Measurements from ENCODE around the gene KSR2. TPM values are rescaled to one million over a fixed set of nuclear protein-coding genes. Genes with fewer than 3 reads are reported as not detected.
A peak's percentile ranks its signal among the peaks of the same experiment; 100 is the strongest.
"Not testable (repeated sequence)": the region's sequence is repeated elsewhere in the genome, so short reads cannot be mapped to it uniquely, and the experiment has no call there.

Gene KSR2
- total RNA-seq, 2 donors from 2014 or later: 0.17 to 0.21 TPM

DNA sequence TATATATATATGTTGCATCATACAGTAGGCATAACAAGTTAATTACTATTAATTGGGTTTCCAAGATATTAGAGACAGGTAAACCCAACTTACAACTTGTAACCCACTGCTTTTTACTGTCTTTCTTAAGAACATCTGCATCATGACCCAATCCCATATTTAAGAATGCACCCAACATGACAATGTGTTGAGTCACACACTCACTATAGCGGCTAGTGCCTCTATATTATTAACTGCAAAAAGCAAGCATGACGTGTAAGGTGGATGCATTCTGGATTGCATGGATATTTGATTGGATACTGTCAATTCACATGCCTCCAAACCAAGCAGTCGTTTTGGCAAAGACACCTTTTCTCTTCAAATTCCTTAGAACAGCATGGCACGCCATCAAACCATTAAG lies 68.2 kb downstream of the KSR2 start:
- DNase-seq: no peak
- no peak overlapping the region for H3K27ac Mint-ChIP-seq
- H3K4me1 Mint-ChIP-seq (ENCODE audit: low read depth): no peaks in the 10 kb centered on the region
- ATAC-seq (replicated peaks in 1 of 2): no peak
- H3K36me3 Mint-ChIP-seq (ENCODE audit: insufficient read depth in 2 of 2): no peaks in the 10 kb centered on the region
- no peak overlapping the region for H3K4me3 Mint-ChIP-seq
- H3K9me3 Mint-ChIP-seq: peaks cover 0 to 1% of the 10 kb centered on the region in 2 donors
- no peaks in the 10 kb centered on the region for H3K27me3 Mint-ChIP-seq (ENCODE audit: low read depth)

DNA sequence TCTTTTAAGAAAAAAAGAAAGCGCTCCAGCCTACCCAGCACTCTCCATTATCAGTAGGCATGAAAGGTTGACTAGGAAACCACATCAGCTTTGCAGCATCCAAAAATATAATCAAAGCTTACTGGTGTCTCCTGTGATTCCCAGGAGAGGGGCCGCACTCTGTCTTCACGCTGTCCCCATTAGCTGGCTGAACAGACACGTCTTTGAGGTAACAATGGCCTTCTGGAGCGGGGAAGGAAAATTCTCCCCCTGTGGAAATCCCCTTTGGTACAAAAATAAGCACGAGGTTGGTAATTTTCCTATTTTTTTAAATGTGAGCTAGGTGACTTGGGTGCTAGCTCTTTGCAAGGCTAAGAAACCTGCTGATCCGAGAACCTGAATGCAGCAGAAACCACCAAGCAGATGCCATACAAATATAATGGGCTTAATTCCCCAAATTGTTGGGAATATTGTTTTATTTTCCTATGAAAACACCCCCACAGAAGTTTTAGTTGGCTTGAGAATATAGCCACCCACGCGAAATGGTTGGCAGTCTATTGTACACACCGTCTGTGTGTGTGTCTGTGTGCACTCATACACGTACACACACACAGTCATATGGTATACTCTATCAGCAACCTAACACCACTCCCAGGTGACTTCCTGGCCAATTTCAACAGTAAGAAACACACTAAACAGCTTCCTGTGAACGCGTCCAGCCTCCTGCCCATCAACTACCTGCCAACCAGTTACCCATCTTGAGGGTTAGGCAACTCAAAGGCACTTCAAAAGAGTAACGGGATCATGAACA lies 71.2 kb downstream of the KSR2 start:
- Mint-ChIP-seq H3K36me3 (ENCODE audit: insufficient read depth in 2 of 2) (no peaks in the 10 kb centered on the region), H3K9me3 (peaks cover 0 to 1% of the 10 kb centered on the region in 2 donors), H3K4me1 (ENCODE audit: low read depth) (no peaks in the 10 kb centered on the region), H3K27ac (no peak overlapping the region), H3K27me3 (ENCODE audit: low read depth) (no peaks in the 10 kb centered on the region), H3K4me3 (no peak overlapping the region)
- DNase-seq (no peak), ATAC-seq (replicated peaks in 1 of 2) (peak; percentile 34 to 50)

DNA sequence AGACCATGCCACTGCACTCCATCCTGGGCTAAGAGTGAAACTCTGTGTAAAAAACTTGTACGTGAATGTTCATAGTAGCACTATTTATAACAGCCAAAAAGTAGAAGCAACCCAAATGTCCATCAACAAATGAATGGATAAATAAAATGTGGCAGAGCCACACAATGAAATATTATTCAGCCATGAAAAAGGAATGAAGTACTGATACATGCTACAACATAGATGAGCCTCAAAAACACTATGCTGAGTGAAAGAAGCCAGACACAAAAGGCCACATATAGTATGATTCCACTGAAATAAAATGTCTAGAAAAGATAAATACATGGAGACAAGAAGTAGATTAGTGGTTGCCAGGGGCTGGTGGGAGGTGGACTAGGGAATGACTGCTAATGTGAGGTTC lies 72.8 kb downstream of the KSR2 start:
- H3K4me1 Mint-ChIP-seq (ENCODE audit: low read depth): no peaks in the 10 kb centered on the region
- no peak overlapping the region for H3K4me3 Mint-ChIP-seq
- H3K9me3 Mint-ChIP-seq: peaks cover 0 to 1% of the 10 kb centered on the region in 2 donors
- ATAC-seq (replicated peaks in 1 of 2) (no peak), DNase-seq (no peak)
- no peak overlapping the region for H3K27ac Mint-ChIP-seq
- no peaks in the 10 kb centered on the region for H3K36me3 Mint-ChIP-seq (ENCODE audit: insufficient read depth in 2 of 2)
- no peaks in the 10 kb centered on the region for H3K27me3 Mint-ChIP-seq (ENCODE audit: low read depth)

DNA sequence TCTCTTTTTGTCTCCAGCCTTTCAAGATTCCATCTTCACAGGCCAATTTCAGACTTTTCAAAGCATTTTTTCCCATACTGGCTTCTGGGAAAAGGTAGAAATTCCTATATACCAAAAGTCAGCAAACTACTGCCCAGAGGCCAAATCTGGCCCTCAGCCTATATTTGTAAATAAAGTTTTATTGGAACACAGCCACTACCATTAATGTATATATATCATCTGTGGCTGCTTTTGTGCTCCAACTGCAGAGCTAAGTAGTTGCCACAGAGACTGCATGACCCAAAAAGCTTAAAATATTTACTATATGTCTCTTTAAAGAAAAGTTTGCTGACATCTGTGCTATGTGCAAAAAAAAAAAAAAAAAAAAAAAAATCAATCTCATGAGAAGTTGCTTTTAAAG lies 76.3 kb downstream of the KSR2 start:
- Mint-ChIP-seq H3K4me1 (ENCODE audit: low read depth) (no peaks in the 10 kb centered on the region), H3K36me3 (ENCODE audit: insufficient read depth in 2 of 2) (no peaks in the 10 kb centered on the region), H3K27me3 (ENCODE audit: low read depth) (peaks cover 15% of the 10 kb centered on the region), H3K27ac (no peak overlapping the region), H3K9me3 (peaks cover 0 to 1% of the 10 kb centered on the region in 2 donors), H3K4me3 (no peak overlapping the region)
- ATAC-seq (replicated peaks in 1 of 2) (no peak), DNase-seq (no peak)

GRCh38 chr12:117891265-117891664 lies 77.5 kb downstream of the KSR2 start:
- DNase-seq; ATAC-seq (replicated peaks in 1 of 2): not testable (repeated sequence)

GRCh38 chr12:117890644-117891043 lies 78.1 kb downstream of the KSR2 start:
- Mint-ChIP-seq H3K27ac (no peak overlapping the region), H3K27me3 (ENCODE audit: low read depth) (peaks cover 15% of the 10 kb centered on the region), H3K9me3 (peaks cover 0 to 1% of the 10 kb centered on the region in 2 donors), H3K4me3 (no peak overlapping the region), H3K36me3 (ENCODE audit: insufficient read depth in 2 of 2) (no peaks in the 10 kb centered on the region), H3K4me1 (ENCODE audit: low read depth) (no peaks in the 10 kb centered on the region)
- no peak for DNase-seq
- no peak for ATAC-seq (replicated peaks in 1 of 2)

More at GRCh38 chr12:117891265-117891664, 77.5 kb downstream of the KSR2 start:
- peaks cover 15% of the 10 kb centered on the region for H3K27me3 Mint-ChIP-seq (ENCODE audit: low read depth)
- not testable (repeated sequence) for H3K9me3 Mint-ChIP-seq; H3K27ac Mint-ChIP-seq; H3K4me1 Mint-ChIP-seq (ENCODE audit: low read depth); H3K4me3 Mint-ChIP-seq; H3K36me3 Mint-ChIP-seq (ENCODE audit: insufficient read depth in 2 of 2)

DNA sequence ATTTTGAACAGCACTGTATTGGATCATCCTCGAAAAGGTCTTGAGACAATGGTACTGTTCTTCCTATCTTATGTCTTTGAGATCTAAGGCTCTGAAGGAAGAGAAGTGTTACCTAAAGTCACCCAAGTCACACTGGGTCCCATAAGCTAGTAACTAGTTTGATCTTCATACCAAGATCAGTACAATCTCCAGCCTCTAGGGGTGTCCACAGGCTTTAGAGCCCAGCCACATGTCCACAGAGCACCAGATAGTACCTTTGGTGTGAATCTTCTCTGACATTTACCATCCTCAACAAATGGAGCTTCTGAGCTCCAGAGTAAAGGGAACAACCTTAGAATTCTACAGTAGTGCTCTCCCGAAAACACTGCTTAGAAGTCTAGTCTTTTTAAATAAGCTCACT lies 78.7 kb downstream of the KSR2 start:
- no peak for DNase-seq
- ATAC-seq (replicated peaks in 1 of 2): no peak
- Mint-ChIP-seq H3K27me3 (ENCODE audit: low read depth) (peaks cover 15% of the 10 kb centered on the region), H3K27ac (no peak overlapping the region), H3K4me3 (no peak overlapping the region), H3K9me3 (peaks cover 0 to 1% of the 10 kb centered on the region in 2 donors), H3K36me3 (ENCODE audit: insufficient read depth in 2 of 2) (no peaks in the 10 kb centered on the region), H3K4me1 (ENCODE audit: low read depth) (no peaks in the 10 kb centered on the region)

GRCh38 chr12:117889098-117889497 lies 79.7 kb downstream of the KSR2 start:
- Mint-ChIP-seq H3K4me3 (no peak overlapping the region), H3K4me1 (ENCODE audit: low read depth) (no peaks in the 10 kb centered on the region), H3K27me3 (ENCODE audit: low read depth) (peaks cover 18% of the 10 kb centered on the region), H3K36me3 (ENCODE audit: insufficient read depth in 2 of 2) (no peaks in the 10 kb centered on the region), H3K27ac (no peak overlapping the region), H3K9me3 (peaks cover 0 to 1% of the 10 kb centered on the region in 2 donors)
- DNase-seq (no peak), ATAC-seq (replicated peaks in 1 of 2) (no peak)

DNA sequence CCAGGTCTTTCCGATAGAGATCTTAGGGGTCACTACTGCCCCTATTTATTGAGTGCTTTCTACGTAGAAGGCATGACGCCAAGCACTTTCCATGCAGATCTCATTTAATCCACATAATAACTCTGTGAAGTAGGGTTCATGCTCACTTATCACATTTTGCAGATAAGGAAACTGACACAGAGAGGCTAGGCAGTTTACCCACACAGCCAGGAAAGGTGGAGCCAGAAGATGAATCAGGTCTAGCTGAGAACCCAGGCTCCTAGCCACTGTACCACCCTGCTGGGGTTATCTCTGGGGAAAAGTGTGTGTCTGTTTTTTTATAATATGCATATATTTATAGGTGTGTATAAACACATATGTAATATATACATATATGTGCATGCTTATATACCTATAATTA lies 83.6 kb downstream of the KSR2 start:
- no peak for ATAC-seq (replicated peaks in 1 of 2)
- no peaks in the 10 kb centered on the region for H3K36me3 Mint-ChIP-seq (ENCODE audit: insufficient read depth in 2 of 2)
- H3K9me3 Mint-ChIP-seq: peaks cover 1 to 7% of the 10 kb centered on the region in 2 donors
- H3K27ac Mint-ChIP-seq: no peak overlapping the region
- peaks cover 26% of the 10 kb centered on the region for H3K27me3 Mint-ChIP-seq (ENCODE audit: low read depth)
- H3K4me3 Mint-ChIP-seq: no peak overlapping the region
- H3K4me1 Mint-ChIP-seq (ENCODE audit: low read depth): no peaks in the 10 kb centered on the region
- DNase-seq: no peak

GRCh38 chr12:117884161-117884560 lies 84.6 kb downstream of the KSR2 start:
- Mint-ChIP-seq H3K36me3 (ENCODE audit: insufficient read depth in 2 of 2) (no peaks in the 10 kb centered on the region), H3K4me3 (no peak overlapping the region), H3K9me3 (peaks cover 1 to 7% of the 10 kb centered on the region in 2 donors), H3K4me1 (ENCODE audit: low read depth) (no peaks in the 10 kb centered on the region), H3K27me3 (ENCODE audit: low read depth) (peaks cover 22% of the 10 kb centered on the region), H3K27ac (no peak overlapping the region)
- no peak for DNase-seq
- no peak for ATAC-seq (replicated peaks in 1 of 2)

- peaks cover 28% of the 10 kb centered on the region for H3K27me3 Mint-ChIP-seq (ENCODE audit: low read depth)
- H3K9me3 Mint-ChIP-seq: peaks cover 0 to 7% of the 10 kb centered on the region in 2 donors
- no peak for DNase-seq
- no peak overlapping the region for H3K27ac Mint-ChIP-seq
- H3K4me1 Mint-ChIP-seq (ENCODE audit: low read depth): no peaks in the 10 kb centered on the region
- H3K36me3 Mint-ChIP-seq (ENCODE audit: insufficient read depth in 2 of 2): no peaks in the 10 kb centered on the region
- no peak for ATAC-seq (replicated peaks in 1 of 2)
- H3K4me3 Mint-ChIP-seq: no peak overlapping the region
Measured at GRCh38 chr12:117882603-117883184, 86.1 kb downstream of the KSR2 start.

- DNase-seq: no peak
- Mint-ChIP-seq H3K4me3 (no peak overlapping the region), H3K27me3 (ENCODE audit: low read depth) (peaks cover 30% of the 10 kb centered on the region), H3K27ac (no peak overlapping the region), H3K36me3 (ENCODE audit: insufficient read depth in 2 of 2) (no peaks in the 10 kb centered on the region), H3K9me3 (peaks cover 0 to 7% of the 10 kb centered on the region in 2 donors), H3K4me1 (ENCODE audit: low read depth) (no peaks in the 10 kb centered on the region)
- no peak for ATAC-seq (replicated peaks in 1 of 2)
Measured at GRCh38 chr12:117882181-117882580, 86.6 kb downstream of the KSR2 start.

DNA sequence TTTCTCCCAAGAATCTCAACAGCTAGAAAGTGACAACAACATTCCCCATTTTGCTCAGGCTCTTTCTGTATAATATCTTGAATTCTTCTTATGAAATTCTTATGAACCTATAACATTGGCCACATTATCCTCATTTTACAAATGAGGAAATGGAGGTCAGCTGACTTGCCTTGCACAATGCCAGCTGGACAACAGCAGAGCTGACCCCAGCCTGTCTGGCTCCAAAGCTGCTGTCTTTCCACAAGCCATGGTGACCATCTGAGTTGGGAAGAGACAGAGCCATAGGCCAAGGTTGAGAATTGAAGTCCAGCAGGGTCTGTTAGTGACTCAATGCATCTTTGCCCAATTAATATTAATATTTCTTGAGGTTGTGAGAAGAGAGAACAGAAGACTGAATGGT lies 87.3 kb downstream of the KSR2 start:
- DNase-seq (no peak), ATAC-seq (replicated peaks in 1 of 2) (no peak)
- Mint-ChIP-seq H3K9me3 (peaks cover 0 to 7% of the 10 kb centered on the region in 2 donors), H3K36me3 (ENCODE audit: insufficient read depth in 2 of 2) (no peaks in the 10 kb centered on the region), H3K27ac (no peak overlapping the region), H3K4me1 (ENCODE audit: low read depth) (no peaks in the 10 kb centered on the region), H3K27me3 (ENCODE audit: low read depth) (peaks cover 30% of the 10 kb centered on the region), H3K4me3 (no peak overlapping the region)
